Urinary bladder (tissue), 4 donors: ENCODE measurements around the gene CDC45. TPM values are rescaled to one million over a fixed set of nuclear protein-coding genes. Genes with fewer than 3 reads are reported as not detected.

Experiments
- DNase-seq: peaks from one replicate; pipeline ENCODE4 v3.0.0-alpha.2; 2015; ENCODE audit errors: extremely low spot score
- H3K27ac ChIP-seq: one replicate; pipeline ENCODE4 v1.5.1; 2013; ENCODE audit warnings: low read depth, mild to moderate bottlenecking, moderate library complexity
- H3K36me3 ChIP-seq: one replicate; pipeline ENCODE4 v1.6.1; 2013; ENCODE audit warnings: mild to moderate bottlenecking, moderate library complexity; ENCODE audit not compliant: insufficient read depth
- H3K4me1 ChIP-seq: one replicate; pipeline ENCODE4 v1.6.1; 2013; ENCODE audit warnings: mild to moderate bottlenecking, moderate library complexity; ENCODE audit not compliant: insufficient read depth
- H3K4me3 ChIP-seq: one replicate; pipeline ENCODE4 v1.5.1; 2013; ENCODE audit warnings: low read depth, low read length
- WGBS: extraction: QIAGEN DNeasy Blood & Tissue Kit; methylation state at CpG from one replicate; pipeline ENCODE4 v1.1.7; 2013; 5-methylcytosine and 5-hydroxymethylcytosine counted together
- polyA plus RNA-seq: library from polyadenylated mRNA; stranded (reverse); fragments of 200-250 nt; gene quantifications from one replicate; pipeline ENCODE4 v1.2.3, GENCODE V29; 2013
- total RNA-seq: library from RNA; depleted of rRNA; stranded (reverse); fragments of >200 nt; gene quantifications from one replicate; pipeline ENCODE4 v1.2.3, GENCODE V29; 2014
- donor health status: healthy with polysubstance abuse.
- donor health status: healthy.

CDC45 gene
- total and polyA plus RNA-seq, 2 donors = 0.34 to 4.0 TPM

- Histone ChIP-seq H3K4me1 (no peaks in the 10 kb centered on the region), H3K36me3 (peaks cover 3% of the 10 kb centered on the region), H3K27ac (no peak overlapping the region), H3K4me3 (no peak overlapping the region)
- WGBS = 96% methylated on average over 2 of the region's 2 CpGs
- no peak for DNase-seq
Measured at GRCh38 chr22:19455033-19455432, 24.7 kb upstream of the CDC45 start.

DNA sequence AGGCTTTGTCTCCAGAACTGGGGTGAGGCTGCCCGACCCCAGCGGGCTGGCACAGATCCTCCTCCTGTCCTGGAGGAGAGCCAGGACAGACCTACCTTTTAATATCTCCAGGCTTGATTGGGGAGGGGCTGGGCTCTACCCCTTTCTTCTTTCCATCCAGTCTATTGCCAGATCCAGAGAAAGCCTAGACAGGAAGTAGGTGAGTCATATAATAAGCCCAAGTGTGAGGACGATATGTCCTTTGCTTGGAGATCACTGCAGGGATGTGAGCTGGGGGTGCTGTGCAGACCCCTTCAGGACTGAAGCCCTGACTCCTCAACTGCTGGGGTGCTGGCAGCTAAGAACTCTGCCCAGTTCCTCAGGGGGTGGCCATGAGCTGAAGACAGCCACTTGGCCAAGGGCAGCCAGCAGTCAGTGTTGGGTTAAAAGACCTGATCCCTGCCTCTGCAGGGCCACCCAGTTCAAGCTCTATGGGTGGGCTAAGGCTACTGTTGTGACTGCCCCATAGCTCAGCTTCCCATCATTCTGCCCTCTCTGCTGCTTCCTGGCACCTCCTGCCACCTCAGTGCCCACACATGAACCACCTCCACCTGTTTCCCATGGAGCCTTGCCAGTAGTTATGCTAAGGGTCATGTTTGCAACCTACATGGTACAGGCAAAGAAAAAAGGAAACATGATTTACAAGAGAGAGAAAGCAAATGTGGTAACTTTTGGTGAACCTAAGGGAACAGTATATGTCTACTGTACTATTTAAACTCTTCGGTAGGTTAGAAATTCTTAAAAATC, 23.9 kb upstream of the CDC45 start:
- DNase-seq = no peak
- 85% methylated on average over 4 of the region's 4 CpGs for WGBS
- H3K4me3 ChIP-seq = no peak overlapping the region
- no peaks in the 10 kb centered on the region for H3K4me1 ChIP-seq
- no peak overlapping the region for H3K27ac ChIP-seq
- H3K36me3 ChIP-seq = peaks cover 3% of the 10 kb centered on the region

GRCh38 chr22:19456541-19456940, 23.2 kb upstream of the CDC45 start:
- no peak overlapping the region for H3K27ac ChIP-seq
- WGBS = 93% methylated on average over 10 of the region's 10 CpGs
- no peaks in the 10 kb centered on the region for H3K4me1 ChIP-seq
- no peak for DNase-seq
- peaks cover 3% of the 10 kb centered on the region for H3K36me3 ChIP-seq
- H3K4me3 ChIP-seq = no peak overlapping the region

GRCh38 chr22:19457828-19458428, 21.8 kb upstream of the CDC45 start:
- Histone ChIP-seq H3K4me1 (no peaks in the 10 kb centered on the region), H3K4me3 (no peak overlapping the region), H3K36me3 (peaks cover 3% of the 10 kb centered on the region), H3K27ac (no peak overlapping the region)
- 95% methylated on average over 8 of the region's 8 CpGs for WGBS
- DNase-seq = no peak

DNA sequence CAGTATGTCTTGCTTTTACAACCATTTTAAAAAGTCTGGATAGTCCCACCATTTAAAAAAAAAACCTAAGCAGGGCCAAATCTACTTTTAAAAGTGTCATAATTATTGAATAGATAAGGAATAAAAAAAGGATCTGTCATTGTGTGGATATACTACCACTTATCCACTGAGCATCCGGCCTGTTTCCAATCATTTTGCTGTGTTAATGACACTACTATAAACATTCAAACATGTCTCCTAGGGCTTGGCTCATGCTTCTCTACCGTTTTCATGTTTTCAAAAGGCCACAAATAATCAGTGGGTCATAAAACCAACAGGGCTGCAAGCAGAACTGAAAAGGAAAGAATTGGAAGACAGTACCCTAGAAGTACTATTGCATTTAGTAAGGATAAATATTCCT, 19.7 kb upstream of the CDC45 start:
- Histone ChIP-seq H3K4me1 (no peaks in the 10 kb centered on the region), H3K36me3 (peaks cover 3% of the 10 kb centered on the region), H3K27ac (no peak overlapping the region), H3K4me3 (no peak overlapping the region)
- WGBS = 51% methylated on average over 2 of the region's 2 CpGs
- DNase-seq = no peak

- Histone ChIP-seq H3K4me3 (no peak overlapping the region), H3K36me3 (peaks cover 3% of the 10 kb centered on the region), H3K27ac (no peak overlapping the region), H3K4me1 (no peaks in the 10 kb centered on the region)
- WGBS = 86% methylated on average over 1 of the region's 1 CpG
- DNase-seq = no peak
Measured at GRCh38 chr22:19461506-19461905, 18.2 kb upstream of the CDC45 start.

GRCh38 chr22:19463008-19463407, 16.7 kb upstream of the CDC45 start:
- no peaks in the 10 kb centered on the region for H3K4me1 ChIP-seq
- WGBS = 95% methylated on average over 1 of the region's 1 CpG
- peaks cover 7% of the 10 kb centered on the region for H3K36me3 ChIP-seq
- no peak overlapping the region for H3K4me3 ChIP-seq
- DNase-seq = no peak
- H3K27ac ChIP-seq = no peak overlapping the region

DNA sequence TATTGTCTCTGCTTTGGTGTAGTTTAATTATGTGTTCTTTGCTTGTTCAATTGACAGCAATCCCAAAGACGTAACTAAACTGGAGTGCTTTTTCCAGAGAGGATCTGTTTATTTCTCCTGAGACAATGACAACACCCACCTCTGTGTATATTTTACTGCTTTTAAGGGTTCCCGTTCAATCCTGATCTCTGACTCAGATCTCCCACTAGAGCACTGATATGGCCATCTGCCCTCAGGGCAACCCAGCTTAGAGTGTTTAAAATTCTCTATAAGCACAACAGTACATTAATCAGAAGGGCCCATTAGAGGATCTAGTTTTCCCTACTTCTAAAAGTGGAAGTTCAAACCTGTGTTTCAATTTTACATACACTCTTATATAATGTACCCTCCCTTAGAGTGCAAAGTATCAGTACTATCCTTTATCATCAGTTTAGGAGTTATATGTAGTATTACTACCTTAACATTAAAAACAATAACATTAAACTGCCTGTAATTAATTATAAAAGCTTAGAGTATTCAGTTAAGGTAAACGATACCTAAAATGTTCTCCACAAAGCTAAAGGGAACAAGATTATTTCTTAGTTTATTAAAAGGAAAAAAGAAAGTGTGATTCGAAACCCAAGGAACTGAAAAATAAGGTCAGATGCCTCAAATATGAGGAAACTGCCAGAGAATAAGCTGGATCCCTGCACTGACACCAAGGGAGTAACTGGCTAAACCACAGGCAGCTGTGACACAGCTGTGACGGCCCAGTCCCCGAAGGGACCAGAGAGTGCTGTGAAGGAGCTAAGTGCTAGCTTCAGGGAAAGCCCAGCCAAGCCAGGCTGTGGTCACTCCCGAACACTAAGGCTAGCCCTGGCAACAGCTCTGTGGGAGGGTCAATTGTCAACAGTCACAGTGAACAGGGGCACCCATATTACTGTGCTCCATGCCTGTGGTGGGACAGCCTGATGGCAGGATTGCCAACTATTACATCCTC, 15.9 kb upstream of the CDC45 start:
- 77% methylated on average over 7 of the region's 7 CpGs for WGBS
- no peak for DNase-seq
- Histone ChIP-seq H3K4me3 (no peak overlapping the region), H3K27ac (no peak overlapping the region), H3K4me1 (no peaks in the 10 kb centered on the region), H3K36me3 (peaks cover 7% of the 10 kb centered on the region)

DNA sequence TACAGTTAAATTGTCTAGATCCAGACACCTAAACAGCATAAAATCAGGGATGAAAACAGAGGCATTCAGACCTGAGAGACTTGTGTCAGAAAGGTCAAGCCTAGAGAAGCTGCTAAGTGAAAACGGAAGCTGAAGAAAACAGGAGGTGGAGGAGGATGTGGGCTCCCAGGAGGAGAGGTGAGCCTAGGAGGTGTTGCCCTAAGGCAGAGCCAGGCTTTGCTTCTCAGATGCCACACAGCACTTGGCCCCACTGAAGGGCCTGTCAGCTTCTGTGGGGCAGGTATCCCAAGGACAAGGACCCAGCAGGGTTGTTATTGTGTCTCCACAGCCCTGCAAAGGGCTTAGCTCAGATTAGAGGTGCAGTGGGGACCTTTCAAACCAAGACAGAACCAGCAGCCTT, 15.2 kb upstream of the CDC45 start:
- Histone ChIP-seq H3K4me1 (no peaks in the 10 kb centered on the region), H3K4me3 (no peak overlapping the region), H3K27ac (no peak overlapping the region), H3K36me3 (peaks cover 12% of the 10 kb centered on the region)
- 71% methylated on average over 1 of the region's 1 CpG for WGBS
- no peak for DNase-seq

- WGBS = 89% methylated on average over 4 of the region's 4 CpGs
- Histone ChIP-seq H3K36me3 (peaks cover 16% of the 10 kb centered on the region), H3K27ac (no peak overlapping the region), H3K4me3 (no peak overlapping the region), H3K4me1 (no peaks in the 10 kb centered on the region)
- no peak for DNase-seq
Measured at GRCh38 chr22:19464975-19465374, 14.7 kb upstream of the CDC45 start.

GRCh38 chr22:19466126-19466716, 13.5 kb upstream of the CDC45 start:
- H3K27ac ChIP-seq = no peak overlapping the region
- DNase-seq = no peak
- H3K4me1 ChIP-seq = no peaks in the 10 kb centered on the region
- no peak overlapping the region for H3K4me3 ChIP-seq
- peaks cover 16% of the 10 kb centered on the region for H3K36me3 ChIP-seq
- 92% methylated on average over 14 of the region's 14 CpGs for WGBS

DNA sequence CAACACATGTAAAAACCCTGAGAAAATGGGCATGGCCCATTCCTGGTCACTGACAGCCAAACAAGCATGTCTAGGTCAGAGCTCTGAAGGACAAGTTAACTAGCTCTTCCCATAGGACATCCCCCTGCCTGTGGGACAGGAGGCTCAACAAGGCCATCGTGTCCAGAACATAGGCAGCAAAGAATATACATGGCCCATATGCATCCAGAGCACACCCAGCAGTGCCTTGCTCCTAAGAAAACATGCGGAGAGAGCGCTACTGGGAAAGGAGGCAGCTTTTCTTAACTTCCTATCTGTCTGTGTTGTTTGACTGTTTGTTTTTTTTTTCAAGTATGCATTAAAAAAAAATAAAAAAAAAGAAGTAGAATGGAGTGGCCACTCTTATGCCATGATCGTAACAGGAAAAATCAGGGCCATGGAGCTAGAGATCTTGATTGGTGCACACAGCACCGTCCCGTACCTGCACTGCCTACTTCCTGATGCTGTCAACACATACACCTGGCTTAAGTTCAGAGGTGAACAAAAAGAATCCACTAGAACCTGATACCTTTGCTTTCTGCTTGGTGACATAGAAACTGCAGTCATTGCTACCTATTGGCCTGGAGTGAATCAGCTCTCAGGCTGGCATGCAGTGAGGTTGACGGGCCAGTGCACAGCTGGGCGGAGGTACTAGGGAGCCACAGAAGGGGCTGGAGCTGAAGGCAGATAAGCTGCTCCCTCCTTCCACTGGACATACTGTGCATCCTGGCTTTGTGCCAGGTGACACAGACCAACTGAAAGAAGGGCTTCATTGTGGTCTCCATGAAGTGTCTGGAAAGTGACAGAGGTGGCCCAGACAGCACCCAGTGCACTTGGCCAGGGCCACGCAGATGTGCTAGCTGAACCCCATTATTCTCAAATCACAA, 12.6 kb upstream of the CDC45 start:
- H3K4me1 ChIP-seq = no peaks in the 10 kb centered on the region
- WGBS = 95% methylated on average over 9 of the region's 9 CpGs
- no peak for DNase-seq
- no peak overlapping the region for H3K4me3 ChIP-seq
- H3K36me3 ChIP-seq = peaks cover 19% of the 10 kb centered on the region
- no peak overlapping the region for H3K27ac ChIP-seq
